Hepatocyte (in vitro differentiated cells): Measurements from ENCODE around the gene GPRIN2.

ENCODE experiments used
- EZH2 ChIP-seq: fragments of 200-600 bp; sonication (generic); IDR thresholded peaks from 2 replicates; pipeline ENCODE4 v1.6.1; 2016; ENCODE audit warnings: antibody characterized with exemption, mild to moderate bottlenecking, borderline replicate concordance
- TF ChIP-seq, protein P1 (sequence below): fragments of 200-600 bp; sonication (generic); IDR thresholded peaks from 2 replicates; pipeline ENCODE4 v1.5.1; 2016; ENCODE audit warnings: antibody characterized with exemption, mild to moderate bottlenecking; ENCODE audit not compliant: poor library complexity

DNA sequence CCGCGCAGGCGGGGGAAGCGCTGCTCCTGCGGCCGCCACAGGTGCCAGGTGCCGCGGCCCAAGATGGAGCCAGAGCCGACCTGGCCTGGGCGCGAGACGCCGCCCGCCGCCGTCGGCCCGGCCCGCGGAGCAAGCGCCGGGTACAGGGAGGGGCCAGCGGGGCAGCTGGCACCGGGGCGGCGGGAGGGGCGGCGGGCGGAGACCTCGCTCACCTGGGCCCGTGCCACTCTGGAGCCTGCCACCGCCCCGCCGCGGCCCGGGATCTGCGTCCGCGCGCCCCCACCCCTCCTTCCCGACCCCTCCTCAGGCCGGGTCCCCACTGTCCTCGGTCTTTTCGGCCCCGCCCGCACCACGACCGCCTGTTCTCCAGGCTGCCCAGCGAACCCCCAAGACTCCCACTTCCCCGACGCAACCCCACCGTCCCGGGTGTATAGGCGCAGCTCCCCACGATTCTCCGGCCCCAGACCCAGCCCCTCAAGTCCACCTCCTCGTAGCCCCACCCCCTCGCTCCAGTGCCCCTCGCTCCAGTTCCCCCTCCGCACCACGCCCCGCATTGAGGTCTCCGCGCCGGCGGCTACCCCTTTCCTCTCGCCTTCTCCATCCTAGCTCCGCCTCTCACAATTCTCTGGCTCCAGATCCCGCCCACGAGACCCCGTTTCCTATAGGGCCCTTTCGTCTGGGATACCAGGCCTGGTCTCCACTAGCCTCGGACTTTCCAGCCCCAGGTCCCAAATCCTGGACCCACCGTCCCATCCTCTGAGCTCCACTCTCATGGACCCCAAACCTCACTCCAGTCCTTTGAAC lies at the start of gene GPRIN2:
- TF ChIP-seq, protein P1, sequence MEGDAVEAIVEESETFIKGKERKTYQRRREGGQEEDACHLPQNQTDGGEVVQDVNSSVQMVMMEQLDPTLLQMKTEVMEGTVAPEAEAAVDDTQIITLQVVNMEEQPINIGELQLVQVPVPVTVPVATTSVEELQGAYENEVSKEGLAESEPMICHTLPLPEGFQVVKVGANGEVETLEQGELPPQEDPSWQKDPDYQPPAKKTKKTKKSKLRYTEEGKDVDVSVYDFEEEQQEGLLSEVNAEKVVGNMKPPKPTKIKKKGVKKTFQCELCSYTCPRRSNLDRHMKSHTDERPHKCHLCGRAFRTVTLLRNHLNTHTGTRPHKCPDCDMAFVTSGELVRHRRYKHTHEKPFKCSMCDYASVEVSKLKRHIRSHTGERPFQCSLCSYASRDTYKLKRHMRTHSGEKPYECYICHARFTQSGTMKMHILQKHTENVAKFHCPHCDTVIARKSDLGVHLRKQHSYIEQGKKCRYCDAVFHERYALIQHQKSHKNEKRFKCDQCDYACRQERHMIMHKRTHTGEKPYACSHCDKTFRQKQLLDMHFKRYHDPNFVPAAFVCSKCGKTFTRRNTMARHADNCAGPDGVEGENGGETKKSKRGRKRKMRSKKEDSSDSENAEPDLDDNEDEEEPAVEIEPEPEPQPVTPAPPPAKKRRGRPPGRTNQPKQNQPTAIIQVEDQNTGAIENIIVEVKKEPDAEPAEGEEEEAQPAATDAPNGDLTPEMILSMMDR, result no peak
- TF ChIP-seq EZH2, result no peak
